Hepatocyte (in vitro differentiated cells): ENCODE data around the gene MRPL33. TPM values are rescaled to one million over a fixed set of nuclear protein-coding genes. Genes with fewer than 3 reads are reported as not detected.
"Not testable (repeated sequence)": the region's sequence is repeated elsewhere in the genome, so short reads cannot be mapped to it uniquely, and the experiment has no call there.

ENCODE experiments used
- DNase-seq: peaks from one replicate; pipeline ENCODE4 v3.0.0-alpha.2; 2016; ENCODE audit warnings: low spot score
- H2AFZ ChIP-seq: fragments of 200-600 bp; sonication (generic); 2 replicates; pipeline ENCODE4 v1.6.0; 2016; ENCODE audit warnings: antibody characterized with exemption, mild to moderate bottlenecking
- H3K27ac ChIP-seq: fragments of 200-600 bp; sonication (generic); 2 replicates; pipeline ENCODE4 v1.5.1; 2016; ENCODE audit warnings: mild to moderate bottlenecking
- H3K27me3 ChIP-seq: fragments of 200-600 bp; sonication (generic); 2 replicates; pipeline ENCODE4 v1.6.1; 2016
- H3K36me3 ChIP-seq: fragments of 200-600 bp; sonication (generic); replicated peaks from 2 replicates; pipeline ENCODE4 v1.5.1; 2016; ENCODE audit warnings: low read depth; ENCODE audit not compliant: insufficient read depth
- H3K4me1 ChIP-seq: fragments of 200-600 bp; sonication (generic); 2 replicates; pipeline ENCODE4 v1.5.1; 2016; ENCODE audit warnings: mild to moderate bottlenecking, moderate library complexity; ENCODE audit not compliant: insufficient read depth
- H3K4me2 ChIP-seq: fragments of 200-600 bp; sonication (generic); 2 replicates; pipeline ENCODE4 v1.6.0; 2016
- H3K4me3 ChIP-seq: fragments of 200-600 bp; sonication (generic); 2 replicates; pipeline ENCODE4 v1.5.1; 2016; ENCODE audit warnings: mild to moderate bottlenecking
- H3K79me2 ChIP-seq: fragments of 200-600 bp; sonication (generic); 2 replicates; pipeline ENCODE4 v1.6.0; 2017; ENCODE audit warnings: mild to moderate bottlenecking
- H3K9me2 ChIP-seq: fragments of 200-600 bp; sonication (generic); replicated peaks from 2 replicates; pipeline ENCODE4 v1.6.0; 2017; ENCODE audit warnings: mild to moderate bottlenecking; ENCODE audit not compliant: insufficient read depth
- H3K9me3 ChIP-seq: fragments of 200-600 bp; sonication (generic); 2 replicates; pipeline ENCODE4 v1.5.1; 2016; ENCODE audit warnings: low read depth, mild to moderate bottlenecking
- H4K20me1 ChIP-seq: fragments of 200-600 bp; sonication (generic); 2 replicates; pipeline ENCODE4 v1.6.0; 2016; ENCODE audit warnings: mild to moderate bottlenecking; ENCODE audit not compliant: insufficient read depth, poor library complexity, severe bottlenecking
- CTCF ChIP-seq: fragments of 200-600 bp; sonication (generic); IDR thresholded peaks from 2 replicates; pipeline ENCODE4 v1.5.1; 2016; ENCODE audit warnings: antibody characterized with exemption, mild to moderate bottlenecking; ENCODE audit not compliant: poor library complexity
- EZH2 ChIP-seq: fragments of 200-600 bp; sonication (generic); IDR thresholded peaks from 2 replicates; pipeline ENCODE4 v1.6.1; 2016; ENCODE audit warnings: antibody characterized with exemption, mild to moderate bottlenecking, borderline replicate concordance
- EZH2phosphoT487 ChIP-seq: fragments of 200-600 bp; sonication (generic); IDR thresholded peaks from one replicate; pipeline ENCODE4 v1.6.1; 2018; ENCODE audit warnings: antibody characterized with exemption, mild to moderate bottlenecking, low read depth, moderate library complexity; ENCODE audit not compliant: unreplicated experiment, severe bottlenecking
- WGBS: methylation state at CpG from one replicate; pipeline ENCODE4 v1.1.6; 2016; ENCODE audit warnings: low lambda C conversion rate; ENCODE audit errors: missing lambda C conversion rate; 5-methylcytosine and 5-hydroxymethylcytosine counted together
- polyA plus RNA-seq: library from polyadenylated mRNA; unstranded; fragments of >200 nt; fragmentation: Nextera tagmentation; extraction: Ambion mirVana; gene quantifications from 2 replicates; pipeline ENCODE4 v1.2.1, GENCODE V29; 2016
- total RNA-seq: library from RNA; depleted of rRNA; stranded (reverse); fragments of >200 nt; gene quantifications from 2 replicates; pipeline ENCODE4 v1.2.3, GENCODE V29; 2014

The MRPL33 gene
- total and polyA plus RNA-seq, 2 experiments from 2014 or later: 148 to 311 TPM

GRCh38 chr2:27741673-27742072 lies 29.8 kb upstream of the MRPL33 start:
- 78% methylated on average over 3 of the region's 3 CpGs for WGBS
- Histone ChIP-seq H4K20me1 (no peaks in the 10 kb centered on the region), H3K9me3 (no peaks in the 10 kb centered on the region), H3K4me3 (no peak overlapping the region), H3K79me2 (no peaks in the 10 kb centered on the region), H3K4me2 (no peak overlapping the region), H3K36me3 (no peaks in the 10 kb centered on the region), H3K9me2 (no peaks in the 10 kb centered on the region), H2AFZ (no peak overlapping the region), H3K4me1 (peaks cover 13% of the 10 kb centered on the region), H3K27ac (no peak overlapping the region), H3K27me3 (no peaks in the 10 kb centered on the region)
- DNase-seq: no peak
- TF ChIP-seq EZH2 (no peak), CTCF (no peak), EZH2phosphoT487 (no peak)

- TF ChIP-seq EZH2phosphoT487 (no peak), CTCF (no peak), EZH2 (no peak)
- Histone ChIP-seq H3K27ac (no peak overlapping the region), H3K36me3 (no peaks in the 10 kb centered on the region), H3K9me3 (no peaks in the 10 kb centered on the region), H3K27me3 (no peaks in the 10 kb centered on the region), H3K9me2 (no peaks in the 10 kb centered on the region), H3K79me2 (no peaks in the 10 kb centered on the region), H3K4me1 (peaks cover 7% of the 10 kb centered on the region), H2AFZ (no peak overlapping the region), H4K20me1 (no peaks in the 10 kb centered on the region), H3K4me2 (no peak overlapping the region), H3K4me3 (no peak overlapping the region)
- no peak for DNase-seq
- 95% methylated on average over 9 of the region's 9 CpGs for WGBS
These were observed 28.9 kb upstream of the MRPL33 start for GRCh38 chr2:27742571-27742970.

- H3K9me3 ChIP-seq, H2AFZ ChIP-seq, H3K4me2 ChIP-seq, H3K4me1 ChIP-seq, H3K4me3 ChIP-seq, H4K20me1 ChIP-seq, H3K9me2 ChIP-seq, DNase-seq, H3K36me3 ChIP-seq, H3K27ac ChIP-seq, H3K27me3 ChIP-seq, H3K79me2 ChIP-seq: not testable (repeated sequence)
These were observed 26.0 kb upstream of the MRPL33 start for GRCh38 chr2:27745494-27745893.

GRCh38 chr2:27746325-27746724 lies 25.2 kb upstream of the MRPL33 start:
- Histone ChIP-seq H3K27ac (peak overlapping the region; percentile 64), H3K9me3 (no peaks in the 10 kb centered on the region), H4K20me1 (no peaks in the 10 kb centered on the region), H3K4me2 (peak overlapping the region; percentile 47), H2AFZ (no peak overlapping the region), H3K79me2 (no peaks in the 10 kb centered on the region), H3K9me2 (no peaks in the 10 kb centered on the region), H3K4me1 (peaks cover 7% of the 10 kb centered on the region), H3K27me3 (no peaks in the 10 kb centered on the region), H3K4me3 (no peak overlapping the region), H3K36me3 (no peaks in the 10 kb centered on the region)
- WGBS: 65% methylated on average over 2 of the region's 2 CpGs
- no peak for DNase-seq
- TF ChIP-seq EZH2phosphoT487: no peak
